IPS-20b (cell line): ENCODE data around the gene PAK6.

Source experiments
- H3K27ac ChIP-seq: one replicate; pipeline ENCODE4 v1.5.1; 2013; ENCODE audit warnings: low read length
- H3K27me3 ChIP-seq: 2 replicates; pipeline ENCODE4 v1.6.1; 2013; ENCODE audit warnings: mild to moderate bottlenecking, low read length, inconsistent platforms; ENCODE audit not compliant: insufficient read depth
- H3K36me3 ChIP-seq: 2 replicates; pipeline ENCODE4 v1.6.1; 2013; ENCODE audit warnings: low read depth, mild to moderate bottlenecking, inconsistent platforms, low read length, moderate library complexity; ENCODE audit not compliant: insufficient read depth
- H3K4me1 ChIP-seq: 2 replicates; pipeline ENCODE4 v1.6.1; 2013; ENCODE audit warnings: mild to moderate bottlenecking, control low read depth, inconsistent platforms, low read length, moderate library complexity; ENCODE audit not compliant: insufficient read depth
- H3K4me3 ChIP-seq: 2 replicates; pipeline ENCODE4 v1.5.1; 2013; ENCODE audit warnings: mild to moderate bottlenecking, low read length, inconsistent platforms
- H3K9ac ChIP-seq: 2 replicates; pipeline ENCODE4 v1.6.1; 2013; ENCODE audit warnings: low read depth, mild to moderate bottlenecking, inconsistent platforms, low read length, moderate library complexity
- H3K9me3 ChIP-seq: 2 replicates; pipeline ENCODE4 v1.6.1; 2013; ENCODE audit warnings: mild to moderate bottlenecking, low read depth, low read length, inconsistent platforms; ENCODE audit not compliant: insufficient read depth

The PAK6 gene

GRCh38 chr15:40259021-40259420 is 20.2 kb downstream of the PAK6 start:
- Histone ChIP-seq H3K4me3 (no peak overlapping the region), H3K9me3 (no peaks in the 10 kb centered on the region), H3K4me1 (peaks cover 13% of the 10 kb centered on the region; the same call in 1 of the 2 replicates), H3K9ac (no peak overlapping the region), H3K27me3 (peaks cover 14% of the 10 kb centered on the region), H3K36me3 (no peaks in the 10 kb centered on the region), H3K27ac (no peak overlapping the region)

GRCh38 chr15:40263024-40263754 is 24.3 kb downstream of the PAK6 start:
- Histone ChIP-seq H3K4me1 (peaks cover 10% of the 10 kb centered on the region; the same call in 1 of the 2 replicates), H3K27ac (no peak overlapping the region), H3K36me3 (no peaks in the 10 kb centered on the region), H3K27me3 (no peaks in the 10 kb centered on the region), H3K4me3 (no peak overlapping the region), H3K9ac (no peak overlapping the region), H3K9me3 (no peaks in the 10 kb centered on the region)

GRCh38 chr15:40264321-40265153 is 25.7 kb downstream of the PAK6 start:
- Histone ChIP-seq H3K9ac (no peak overlapping the region), H3K4me3 (no peak overlapping the region), H3K27me3 (no peaks in the 10 kb centered on the region), H3K4me1 (no peaks in the 10 kb centered on the region), H3K36me3 (no peaks in the 10 kb centered on the region), H3K9me3 (no peaks in the 10 kb centered on the region), H3K27ac (no peak overlapping the region)

GRCh38 chr15:40265355-40265754 is 26.5 kb downstream of the PAK6 start:
- Histone ChIP-seq H3K27ac (no peak overlapping the region), H3K36me3 (no peaks in the 10 kb centered on the region), H3K9me3 (no peaks in the 10 kb centered on the region), H3K4me1 (no peaks in the 10 kb centered on the region), H3K4me3 (no peak overlapping the region), H3K27me3 (no peaks in the 10 kb centered on the region), H3K9ac (no peak overlapping the region)

GRCh38 chr15:40265875-40266274 is 27.0 kb downstream of the PAK6 start:
- H3K4me3 ChIP-seq: no peak overlapping the region
- no peaks in the 10 kb centered on the region for H3K36me3 ChIP-seq
- no peaks in the 10 kb centered on the region for H3K4me1 ChIP-seq
- H3K9me3 ChIP-seq: no peaks in the 10 kb centered on the region
- no peak overlapping the region for H3K27ac ChIP-seq
- H3K9ac ChIP-seq: no peak overlapping the region
- H3K27me3 ChIP-seq: no peaks in the 10 kb centered on the region

GRCh38 chr15:40266828-40267304 is 28.0 kb downstream of the PAK6 start:
- Histone ChIP-seq H3K4me1 (no peaks in the 10 kb centered on the region), H3K27me3 (no peaks in the 10 kb centered on the region), H3K9me3 (no peaks in the 10 kb centered on the region), H3K4me3 (no peak overlapping the region), H3K9ac (no peak overlapping the region), H3K36me3 (no peaks in the 10 kb centered on the region), H3K27ac (no peak overlapping the region)

GRCh38 chr15:40267670-40268069 is 28.8 kb downstream of the PAK6 start:
- no peak overlapping the region for H3K9ac ChIP-seq
- H3K27ac ChIP-seq: no peak overlapping the region

GRCh38 chr15:40269604-40270003 is 30.7 kb downstream of the PAK6 start:
- Histone ChIP-seq H3K9me3 (no peaks in the 10 kb centered on the region), H3K27me3 (no peaks in the 10 kb centered on the region), H3K27ac (no peak overlapping the region), H3K4me3 (no peak overlapping the region), H3K4me1 (no peaks in the 10 kb centered on the region), H3K36me3 (no peaks in the 10 kb centered on the region), H3K9ac (no peak overlapping the region)

More at GRCh38 chr15:40267670-40268069, 28.8 kb downstream of the PAK6 start:
- no peaks in the 10 kb centered on the region for H3K9me3 ChIP-seq
- H3K36me3 ChIP-seq: no peaks in the 10 kb centered on the region
- H3K27me3 ChIP-seq: no peaks in the 10 kb centered on the region
- no peak overlapping the region for H3K4me3 ChIP-seq
- no peaks in the 10 kb centered on the region for H3K4me1 ChIP-seq

- no peaks in the 10 kb centered on the region for H3K36me3 ChIP-seq
- no peaks in the 10 kb centered on the region; the same call in 1 of the 2 replicates for H3K4me1 ChIP-seq
- H3K27ac ChIP-seq: no peak overlapping the region
- H3K9me3 ChIP-seq: no peaks in the 10 kb centered on the region
- H3K27me3 ChIP-seq: no peaks in the 10 kb centered on the region
- H3K4me3 ChIP-seq: no peak overlapping the region
- H3K9ac ChIP-seq: no peak overlapping the region
These were observed 31.6 kb downstream of the PAK6 start for GRCh38 chr15:40270246-40270995.

GRCh38 chr15:40271685-40272484 is 33.0 kb downstream of the PAK6 start:
- Histone ChIP-seq H3K9me3 (no peaks in the 10 kb centered on the region), H3K4me3 (no peak overlapping the region), H3K27me3 (no peaks in the 10 kb centered on the region), H3K36me3 (no peaks in the 10 kb centered on the region), H3K27ac (no peak overlapping the region), H3K4me1 (no peaks in the 10 kb centered on the region; the same call in 1 of the 2 replicates), H3K9ac (no peak overlapping the region)
